Epidermal melanocyte (primary cell): ENCODE results near the gene DNAH10.

Experiments used
- DNase-seq: peaks from one replicate; pipeline ENCODE4 v3.0.0; 2011; ENCODE audit warnings: low spot score; ENCODE audit not compliant: insufficient read length

The DNAH10 gene, protein sequence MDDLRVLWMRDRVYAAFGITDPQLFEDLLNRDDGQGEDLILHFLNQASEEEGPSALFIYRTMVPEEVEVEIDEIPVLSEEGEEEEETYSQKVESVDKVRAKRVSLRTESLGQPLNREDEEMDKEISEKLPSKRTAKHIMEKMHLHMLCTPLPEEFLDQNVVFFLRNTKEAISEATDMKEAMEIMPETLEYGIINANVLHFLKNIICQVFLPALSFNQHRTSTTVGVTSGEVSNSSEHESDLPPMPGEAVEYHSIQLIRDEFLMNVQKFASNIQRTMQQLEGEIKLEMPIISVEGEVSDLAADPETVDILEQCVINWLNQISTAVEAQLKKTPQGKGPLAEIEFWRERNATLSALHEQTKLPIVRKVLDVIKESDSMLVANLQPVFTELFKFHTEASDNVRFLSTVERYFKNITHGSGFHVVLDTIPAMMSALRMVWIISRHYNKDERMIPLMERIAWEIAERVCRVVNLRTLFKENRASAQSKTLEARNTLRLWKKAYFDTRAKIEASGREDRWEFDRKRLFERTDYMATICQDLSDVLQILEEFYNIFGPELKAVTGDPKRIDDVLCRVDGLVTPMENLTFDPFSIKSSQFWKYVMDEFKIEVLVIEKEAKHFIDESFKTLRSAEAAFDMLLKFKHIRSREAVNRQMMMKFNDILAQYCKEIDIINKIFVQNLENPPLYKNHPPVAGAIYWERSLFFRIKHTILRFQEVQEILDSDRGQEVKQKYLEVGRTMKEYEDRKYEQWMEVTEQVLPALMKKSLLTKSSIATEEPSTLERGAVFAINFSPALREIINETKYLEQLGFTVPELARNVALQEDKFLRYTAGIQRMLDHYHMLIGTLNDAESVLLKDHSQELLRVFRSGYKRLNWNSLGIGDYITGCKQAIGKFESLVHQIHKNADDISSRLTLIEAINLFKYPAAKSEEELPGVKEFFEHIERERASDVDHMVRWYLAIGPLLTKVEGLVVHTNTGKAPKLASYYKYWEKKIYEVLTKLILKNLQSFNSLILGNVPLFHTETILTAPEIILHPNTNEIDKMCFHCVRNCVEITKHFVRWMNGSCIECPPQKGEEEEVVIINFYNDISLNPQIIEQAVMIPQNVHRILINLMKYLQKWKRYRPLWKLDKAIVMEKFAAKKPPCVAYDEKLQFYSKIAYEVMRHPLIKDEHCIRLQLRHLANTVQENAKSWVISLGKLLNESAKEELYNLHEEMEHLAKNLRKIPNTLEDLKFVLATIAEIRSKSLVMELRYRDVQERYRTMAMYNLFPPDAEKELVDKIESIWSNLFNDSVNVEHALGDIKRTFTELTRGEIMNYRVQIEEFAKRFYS (N-terminal part only)

DNA sequence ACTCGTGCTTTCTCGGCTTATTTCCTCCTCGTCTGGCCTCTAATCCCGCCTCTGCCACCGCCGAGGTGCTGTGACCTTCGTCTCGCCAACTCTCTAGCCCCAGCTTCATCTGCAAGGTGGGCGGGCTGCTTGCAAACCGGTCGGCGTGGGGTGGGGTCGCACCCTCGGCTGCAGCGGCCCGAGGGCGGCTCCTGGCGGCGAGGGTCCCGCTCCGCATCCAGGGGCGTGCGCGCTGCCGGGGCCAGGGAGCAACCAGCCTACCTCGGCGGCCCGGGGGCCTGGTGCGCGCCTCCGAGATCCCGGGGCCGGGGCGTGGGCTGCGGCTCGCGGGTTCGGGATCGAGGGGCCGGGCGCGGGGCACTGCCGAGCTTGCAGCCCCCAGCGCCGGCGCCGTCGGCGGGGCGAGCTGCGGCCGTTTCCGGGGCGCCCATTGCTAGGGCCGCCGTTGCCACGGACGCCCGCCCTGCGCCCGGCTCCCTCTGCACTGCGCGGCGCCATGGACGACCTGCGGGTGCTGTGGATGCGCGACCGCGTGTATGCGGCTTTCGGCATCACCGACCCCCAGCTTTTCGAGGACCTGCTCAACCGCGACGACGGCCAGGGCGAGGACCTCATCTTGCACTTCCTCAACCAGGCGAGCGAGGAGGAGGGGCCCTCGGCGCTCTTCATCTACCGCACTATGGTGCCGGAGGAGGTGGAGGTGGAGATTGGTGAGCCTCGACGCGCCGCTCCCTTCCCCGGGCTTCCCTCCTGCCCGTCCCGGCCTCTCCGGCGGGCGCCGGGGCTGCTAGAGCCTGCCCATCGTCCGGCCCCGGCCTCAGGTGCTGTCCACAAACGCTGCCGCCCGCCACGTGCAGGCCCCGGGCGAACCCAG is at the start of gene DNAH10:
DNAH10 (plus strand) TSS at position 461 of the 874 bp plus-strand sequence; CDS start at position 497, 36 bp downstream.
- no peak for DNase-seq

DNA sequence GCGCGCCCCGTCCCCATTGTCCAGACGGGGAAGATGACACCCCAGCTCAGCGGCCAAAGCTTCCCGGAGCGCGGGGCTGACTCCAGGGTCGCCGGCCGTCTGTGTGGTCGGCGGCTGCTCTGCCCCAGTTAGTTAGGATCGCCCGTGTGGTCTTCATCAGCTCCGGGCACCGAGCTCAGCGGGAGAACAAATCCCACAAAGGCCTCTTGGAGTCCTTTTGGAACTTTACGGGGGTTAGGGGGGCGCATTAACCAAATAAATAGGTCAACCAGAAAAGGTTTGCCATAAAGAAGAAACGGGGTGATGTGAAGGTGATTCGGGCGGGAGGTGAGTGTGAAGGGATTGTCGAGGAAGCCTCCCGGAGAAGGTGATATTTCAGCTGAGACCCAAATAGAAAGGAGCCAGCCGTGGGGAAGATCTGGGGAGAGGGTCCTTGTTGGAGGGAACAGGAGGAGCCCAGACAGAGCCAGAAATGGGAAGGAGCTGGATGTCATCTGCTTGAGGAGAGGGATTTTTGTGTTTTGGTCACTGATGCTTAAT is 49.3 kb upstream of the DNAH10 start:
- DNase-seq, result no peak

DNA sequence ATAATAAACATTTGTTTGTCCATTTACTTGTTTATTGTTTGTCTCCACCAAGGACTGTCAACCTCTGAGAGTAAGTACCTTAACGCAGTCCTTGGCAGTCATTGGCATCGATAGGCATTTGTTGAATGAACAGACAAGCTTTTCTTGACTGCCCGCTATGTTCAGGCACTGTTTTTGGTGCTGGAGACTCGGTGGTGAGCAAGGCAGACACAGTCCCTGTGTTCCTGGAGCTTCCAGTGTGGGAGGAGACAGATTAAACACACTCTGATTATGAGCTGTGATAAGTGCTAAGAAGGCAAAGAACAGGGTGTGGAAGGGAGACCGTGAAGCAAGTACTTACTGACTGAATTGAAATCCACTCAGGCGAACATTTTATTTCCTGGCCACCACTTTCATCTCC is 48.7 kb upstream of the DNAH10 start:
- no peak for DNase-seq

DNA sequence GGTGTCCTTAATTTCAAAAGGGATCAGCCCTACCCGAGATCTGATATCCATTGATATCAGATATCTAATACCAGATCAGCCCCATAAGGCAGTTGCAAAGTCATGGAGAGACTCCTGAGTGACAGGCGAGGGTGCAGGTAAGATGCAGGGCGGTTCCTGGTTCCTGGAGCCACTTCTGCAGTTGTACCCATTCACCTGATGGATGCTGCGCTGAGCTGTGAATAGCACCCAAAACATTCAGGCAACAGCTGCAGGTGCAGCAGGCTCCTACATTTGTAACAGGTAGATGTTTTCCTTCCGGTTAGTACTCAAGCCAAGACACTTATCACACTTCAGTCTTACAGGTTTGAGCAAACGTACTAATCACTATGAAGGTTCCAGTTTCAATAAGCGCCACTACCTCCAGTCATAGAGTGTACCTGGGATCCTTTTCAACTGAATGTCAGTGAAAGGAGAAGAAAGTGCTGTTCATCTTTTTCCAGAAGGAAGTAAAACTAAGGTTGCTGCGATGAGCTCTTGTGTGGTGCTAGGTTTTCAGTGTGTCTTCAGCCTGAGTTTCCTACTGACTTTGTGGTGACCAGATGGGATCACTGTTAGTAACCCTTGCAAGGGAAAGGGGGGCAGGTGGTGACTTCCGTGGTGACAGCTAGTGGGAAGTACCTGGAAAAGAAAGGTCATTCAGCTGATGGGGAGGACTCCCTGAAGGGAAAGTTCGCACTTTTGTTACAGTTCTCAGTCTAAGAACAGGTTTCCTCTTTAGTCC is 48.1 kb upstream of the DNAH10 start:
- no peak for DNase-seq

DNA sequence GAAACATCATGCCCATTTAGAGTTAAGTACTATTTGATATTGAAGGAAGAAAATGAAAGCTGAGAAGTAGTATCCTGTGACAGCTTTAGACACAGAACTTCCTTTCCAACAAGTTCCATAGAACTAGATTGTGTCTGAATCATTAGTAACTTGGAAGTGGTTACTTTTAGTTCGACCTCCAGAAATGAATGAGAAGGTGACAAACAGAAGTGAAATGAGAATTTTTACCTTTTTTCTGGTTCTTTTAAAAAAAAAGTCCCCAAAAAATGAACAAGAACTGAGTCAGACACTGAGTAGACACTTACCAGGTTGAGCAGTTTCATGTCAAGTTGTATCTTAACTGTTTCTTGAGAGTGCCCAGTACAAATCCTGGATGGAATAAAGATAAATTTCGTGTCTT is 46.9 kb upstream of the DNAH10 start:
- DNase-seq, result no peak

DNA sequence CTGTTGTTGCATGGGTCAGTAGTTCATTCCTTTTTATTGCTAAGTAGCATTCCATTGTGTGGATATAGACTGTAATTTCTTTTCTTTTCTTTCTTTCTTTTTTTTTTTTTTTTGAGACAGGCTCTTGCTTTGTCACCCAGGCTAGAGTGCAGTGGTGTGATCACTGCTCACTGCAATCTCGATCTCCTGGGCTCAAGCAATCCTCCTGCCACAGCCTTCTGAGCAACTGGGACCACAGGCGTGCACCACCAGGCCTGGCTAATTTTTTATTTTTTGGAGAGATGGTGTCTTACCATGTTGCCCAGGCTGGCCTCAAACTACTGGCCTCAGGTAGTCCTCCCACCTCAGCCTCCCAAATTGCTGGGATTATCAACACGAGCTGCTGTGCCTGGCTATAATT is 44.8 kb upstream of the DNAH10 start:
- no peak for DNase-seq

DNA sequence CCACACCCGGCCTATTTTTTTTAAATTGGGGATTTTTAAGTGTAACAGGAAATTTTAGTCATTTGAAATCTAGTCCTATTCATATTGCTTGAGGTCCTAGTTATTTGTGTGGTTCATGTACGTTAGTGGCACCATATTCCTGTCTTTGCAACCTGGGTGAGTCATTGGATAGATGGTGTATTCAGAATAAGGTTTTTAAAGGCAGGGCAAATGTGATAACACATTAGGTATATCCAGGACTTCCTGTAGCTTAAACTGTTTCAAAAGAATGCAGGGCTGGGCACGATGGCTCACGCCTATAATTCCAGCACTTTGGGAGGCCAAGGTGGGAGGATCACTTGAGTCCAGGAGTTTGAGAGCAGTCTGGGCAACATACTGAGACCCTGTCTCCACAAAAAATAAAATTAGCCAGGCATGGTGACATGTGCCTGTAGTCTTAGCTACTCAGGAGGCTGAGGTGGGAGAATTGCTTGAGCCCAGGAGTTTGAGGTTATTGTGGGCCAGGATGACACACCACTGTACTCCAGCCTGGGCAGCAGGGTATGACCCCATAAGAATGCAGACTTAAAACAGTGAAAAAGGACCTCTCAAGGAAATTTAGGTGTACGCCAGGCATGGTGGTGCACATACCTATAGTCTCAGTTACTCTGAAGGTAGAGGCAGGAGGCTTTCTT is 41.8 kb upstream of the DNAH10 start:
- DNase-seq, result no peak

DNA sequence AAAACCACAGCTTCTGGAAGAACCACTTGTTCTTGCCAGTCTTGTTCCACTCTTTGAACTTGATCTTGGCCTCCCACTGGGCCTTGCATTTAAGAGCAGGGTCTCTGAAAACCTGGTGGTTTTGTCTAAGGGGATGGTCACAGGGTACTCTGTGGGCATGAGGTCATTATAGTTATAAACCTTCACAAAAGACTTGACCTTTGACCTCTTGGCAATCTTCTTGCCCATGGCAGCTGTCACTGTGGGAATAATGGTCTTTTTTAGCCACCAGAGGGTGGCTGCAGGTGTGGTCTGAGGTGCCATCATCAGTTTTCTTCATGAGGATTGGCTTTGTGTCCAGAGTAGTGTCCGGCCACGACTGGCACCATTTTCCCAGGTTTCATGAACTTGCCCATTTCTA is 40.9 kb upstream of the DNAH10 start:
- DNase-seq, result no peak

DNA sequence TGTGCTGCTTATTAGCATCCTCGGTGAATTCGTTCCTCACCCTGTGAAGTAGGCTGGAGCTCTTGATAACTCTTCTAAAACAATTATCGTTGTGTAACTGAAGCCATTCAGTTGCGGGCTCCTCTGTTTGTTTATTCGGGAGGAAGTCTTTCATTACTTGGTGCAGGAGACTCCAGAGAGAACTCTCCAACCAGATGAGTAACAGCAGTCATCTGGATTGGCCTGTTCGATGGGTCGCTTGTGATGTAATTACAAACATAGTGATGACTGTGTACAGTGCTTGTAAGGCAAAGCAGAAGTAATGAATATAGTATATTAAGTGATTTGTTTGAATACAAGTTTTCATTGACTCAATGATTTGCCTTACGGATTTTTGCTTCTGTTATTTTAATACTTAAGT is 39.1 kb upstream of the DNAH10 start:
- DNase-seq, result no peak

DNA sequence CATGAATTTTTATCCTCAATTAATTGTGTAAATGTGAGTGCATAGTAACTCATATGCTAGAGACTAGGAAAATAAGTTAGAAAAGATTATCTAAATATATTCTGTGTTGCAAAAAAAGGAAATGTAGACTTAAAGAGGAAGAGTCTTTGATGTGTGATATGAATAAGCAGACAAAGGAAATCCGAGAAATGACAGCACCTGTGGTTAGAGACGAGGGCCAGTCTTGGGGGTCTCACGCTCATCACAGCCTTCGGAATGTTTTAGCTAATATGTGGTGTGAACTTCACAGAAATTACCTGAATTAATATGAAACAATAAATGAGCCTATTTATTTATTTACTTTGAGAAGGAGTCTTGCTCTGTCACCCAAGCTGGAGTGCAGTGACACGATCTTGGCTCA is 38.3 kb upstream of the DNAH10 start:
- DNase-seq, result no peak

DNA sequence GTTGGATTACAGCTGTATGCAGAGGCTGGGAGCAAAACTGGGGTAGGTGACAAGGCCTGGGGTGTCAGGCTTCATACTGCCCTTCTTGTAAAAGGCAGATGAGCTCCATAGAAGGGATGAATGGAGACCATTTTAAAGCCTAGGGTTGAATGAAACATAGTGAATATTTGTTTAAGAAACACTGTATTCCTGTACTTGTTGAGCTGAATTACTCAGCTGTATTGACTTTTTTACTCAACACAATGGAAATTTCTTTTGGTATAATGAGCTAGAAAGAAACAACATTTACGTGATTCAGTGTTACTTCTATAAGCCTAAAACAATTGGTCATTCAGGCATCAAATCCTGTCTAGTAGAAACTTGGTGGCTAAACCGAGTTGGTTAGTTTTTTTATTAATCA is 35.9 kb upstream of the DNAH10 start:
- DNase-seq, result no peak

DNA sequence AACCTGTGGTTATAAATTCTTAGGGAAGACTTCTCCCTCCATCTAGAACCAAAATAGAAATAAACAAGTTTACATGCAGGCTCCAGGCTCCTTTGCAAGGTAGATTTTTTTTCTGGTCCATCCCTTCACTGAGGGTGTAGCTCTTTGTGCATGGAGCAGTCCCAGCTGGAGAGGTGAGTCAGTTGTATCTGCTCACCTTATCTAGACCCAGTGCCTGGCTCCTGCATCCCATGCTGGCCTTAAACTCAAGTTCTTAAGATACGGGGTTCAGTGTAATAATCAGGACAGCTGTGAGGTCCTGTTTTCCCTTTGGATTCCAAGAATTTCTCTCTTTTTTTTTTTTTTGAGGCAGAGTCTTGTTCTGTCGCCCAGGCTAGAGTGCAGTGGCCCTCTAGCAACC is 35.1 kb upstream of the DNAH10 start:
- DNase-seq, result no peak

DNA sequence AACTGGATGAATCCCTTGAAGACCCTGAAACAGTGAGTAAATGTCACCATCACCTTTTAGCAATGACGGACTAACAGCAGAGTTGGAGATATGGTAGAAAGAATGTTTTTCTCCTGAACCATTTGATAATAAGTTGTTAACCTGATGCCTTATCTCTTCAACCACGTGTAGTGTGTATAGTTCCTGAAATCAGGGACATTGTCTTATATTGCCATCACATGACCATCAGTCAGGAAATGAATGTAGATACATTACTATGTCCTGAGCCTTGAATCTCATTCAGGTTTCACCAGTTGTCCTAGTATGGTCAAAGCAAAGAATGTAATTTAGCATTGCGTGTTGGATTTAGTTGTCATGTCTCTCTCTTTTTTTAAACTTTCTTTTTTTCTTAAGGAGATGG is 34.2 kb upstream of the DNAH10 start:
- no peak for DNase-seq

DNA sequence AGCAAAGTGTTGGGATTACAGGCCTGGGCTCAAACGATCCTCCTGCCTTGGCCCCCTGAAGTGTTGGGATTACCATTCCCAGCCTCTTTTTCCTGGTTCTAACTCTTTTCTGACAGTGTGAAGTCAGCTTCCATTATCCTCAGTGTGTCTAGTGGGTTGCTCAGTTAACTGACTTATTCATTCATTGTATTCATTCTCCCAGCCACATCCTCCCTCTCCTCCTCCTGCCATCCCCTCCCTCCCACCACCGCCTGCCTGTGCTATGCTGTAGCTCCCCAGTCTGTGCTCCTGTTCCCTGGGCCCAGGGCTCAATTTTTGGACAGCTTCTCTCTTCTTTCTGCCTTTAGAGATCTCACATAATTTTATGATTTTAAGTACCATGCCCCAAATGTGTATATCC is 30.5 kb upstream of the DNAH10 start:
- DNase-seq, result no peak

DNA sequence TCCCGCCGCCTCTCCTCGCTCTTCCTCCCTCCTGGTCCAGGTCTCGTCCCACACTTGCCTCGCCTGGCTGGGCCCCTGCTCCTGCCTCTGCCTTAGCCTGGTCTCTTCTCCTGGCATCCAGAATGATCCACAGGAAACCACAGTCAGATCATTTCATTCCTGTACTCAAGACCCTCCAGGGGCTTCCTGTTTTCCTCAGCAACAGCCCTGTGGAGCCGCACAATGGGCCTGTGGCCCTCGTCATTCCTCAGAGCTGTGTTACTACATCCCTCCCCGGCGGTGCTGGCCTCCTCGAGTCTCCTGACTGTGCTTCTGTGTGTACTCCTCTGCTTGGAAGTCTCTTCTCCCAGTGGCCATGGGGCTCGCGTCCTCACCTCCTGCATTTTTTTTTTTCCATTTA is 29.9 kb upstream of the DNAH10 start:
- no peak for DNase-seq

DNA sequence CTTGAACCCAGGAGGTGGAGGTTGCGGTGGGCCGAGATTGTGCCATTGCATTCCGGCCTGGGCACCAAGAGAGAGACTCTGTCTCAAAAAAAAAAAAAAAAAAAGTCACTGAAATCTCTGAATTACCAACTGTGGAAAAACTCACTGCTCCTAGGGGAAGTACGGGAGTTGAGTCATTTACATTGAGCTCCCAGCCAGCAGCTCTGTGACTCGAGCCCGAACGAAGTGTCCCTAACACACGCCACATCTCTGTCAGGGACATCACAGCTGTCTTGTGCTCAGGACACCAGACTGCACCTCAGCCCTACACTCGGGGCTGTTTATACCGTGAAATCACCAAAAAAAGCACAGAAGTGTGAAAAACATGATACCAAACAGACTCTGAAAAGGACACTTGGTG is 28.9 kb upstream of the DNAH10 start:
- no peak for DNase-seq

DNA sequence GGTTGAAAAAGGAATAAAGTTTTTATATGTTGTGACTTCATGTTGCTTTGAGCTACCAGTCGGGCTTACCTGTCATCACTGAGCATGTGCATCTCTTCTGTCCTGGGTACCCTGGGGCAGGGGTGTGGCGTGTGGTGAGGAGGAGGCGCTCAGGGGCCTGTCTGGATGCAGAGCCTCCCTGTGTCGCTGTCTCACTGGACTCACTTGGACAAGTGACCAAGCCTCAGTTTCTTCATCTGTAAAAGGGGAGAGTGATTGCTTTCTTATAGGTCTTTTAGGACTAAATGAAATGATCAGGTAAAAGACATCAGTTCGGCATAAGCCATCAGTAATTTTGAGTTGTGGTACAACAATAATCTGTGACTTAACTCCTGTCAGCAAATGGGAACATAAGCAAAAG is 27.8 kb upstream of the DNAH10 start:
- no peak for DNase-seq

DNA sequence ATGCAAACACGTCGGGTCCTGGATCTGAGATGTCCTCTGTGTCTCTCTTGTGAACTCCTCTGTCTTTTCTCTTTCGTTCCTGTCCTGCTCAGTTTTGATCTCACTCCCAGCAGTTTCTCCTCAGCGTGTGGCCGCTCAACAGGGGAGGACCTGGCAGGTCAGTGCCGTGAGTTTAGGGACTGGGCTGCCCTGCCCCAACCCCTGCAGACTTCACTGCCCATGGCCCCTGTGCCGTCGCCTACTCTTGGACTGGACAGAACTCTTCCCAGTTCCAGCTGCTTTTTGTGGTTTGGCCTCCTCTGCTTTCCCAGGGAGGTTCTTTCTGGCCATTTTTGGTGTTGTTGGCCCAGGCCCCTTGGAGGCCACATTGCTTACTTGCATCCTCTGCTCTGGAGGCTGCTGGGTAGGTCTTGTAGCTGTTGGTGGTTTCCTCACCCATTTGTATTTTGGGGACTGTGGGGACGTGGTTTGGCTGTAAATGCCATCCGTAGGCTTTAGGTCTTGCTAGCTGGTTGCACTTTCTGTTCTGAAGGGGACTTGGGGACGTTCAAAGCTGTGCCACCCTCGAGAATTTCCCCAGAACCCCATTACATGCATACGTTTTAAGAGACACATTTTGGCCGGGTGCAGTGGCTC is 20.0 kb upstream of the DNAH10 start:
- DNase-seq, result no peak

DNA sequence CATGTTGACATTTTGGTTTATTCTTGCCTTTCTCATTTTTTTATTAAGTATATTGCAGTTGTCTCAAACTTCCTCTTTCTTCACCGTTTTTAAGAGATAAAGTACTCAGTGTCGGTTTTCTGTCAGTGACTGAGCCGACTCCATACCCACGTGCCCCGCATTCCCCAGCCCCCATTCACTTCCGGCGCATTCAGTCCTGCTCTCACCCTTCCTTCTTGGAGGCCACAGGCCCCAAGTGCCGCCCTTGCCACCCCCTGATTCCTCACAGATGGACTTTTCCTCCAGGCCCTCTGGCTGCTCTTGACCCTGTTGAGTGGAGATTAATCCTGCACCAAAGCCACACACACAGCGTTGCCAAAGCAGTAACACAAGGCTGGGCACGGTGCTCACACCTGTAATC is 19.1 kb upstream of the DNAH10 start:
- no peak for DNase-seq
